ENCODE measurements around the gene CARM1. TPM values are rescaled to one million over a fixed set of nuclear protein-coding genes. Genes with fewer than 3 reads are reported as not detected.

The CARM1 gene
- total RNA-seq, 1 experiment from 2014 or later = 63.7 TPM

- Histone ChIP-seq H4K20me1 (ENCODE audit: insufficient read depth) (0 out of 2 replicates have a peak, but pooled peaks cover 8% of the 10 kb centered on the region), H3K27me3 (ENCODE audit: insufficient read depth, low read depth) (no peaks in the 10 kb centered on the region), H3K79me2 (ENCODE audit: low read depth) (peaks cover 20% of the 10 kb centered on the region), H3K9me2 (ENCODE audit: insufficient read depth) (no peaks in the 10 kb centered on the region), H3K4me2 (no peak overlapping the region), H3F3A (ENCODE audit: insufficient read depth, low read depth) (peaks cover 34% of the 10 kb centered on the region), H3K4me1 (replicated peaks; ENCODE audit: insufficient read depth) (peaks cover 8% of the 10 kb centered on the region; the same call in 1 of the 2 replicates), H3K27ac (no peak overlapping the region), H2AFZ (no peak overlapping the region), H3K4me3 (no peak overlapping the region), H3K9me3 (ENCODE audit: insufficient read depth, low read depth) (no peaks in the 10 kb centered on the region), H3K36me3 (ENCODE audit: low read depth) (peaks cover 4% of the 10 kb centered on the region; the same call in 1 of the 2 replicates)
- no peak for TF ChIP-seq CTCF (conservative IDR thresholded peaks at IDR 0.05)
- no peak for TF ChIP-seq EZH2 (IDR thresholded peaks at IDR 0.05; ENCODE audit: low read depth)
- no TSS peak for BruUV-seq (replicated peaks)
- intact Hi-C loops (cut with micrococcal nuclease; ENCODE audit: unreplicated experiment) = no loop called here
- ChIA-PET CTCF (no interaction called here), POLR2A (ENCODE audit: unreplicated experiment) (no interaction called here)
- peak in 1 of 2 experiments; percentile 25 for DNase-seq
Measured at GRCh38 chr19:10923260-10924112, 52.1 kb downstream of the CARM1 start.

GRCh38 chr19:10924597-10924996 is 53.2 kb downstream of the CARM1 start:
- Histone ChIP-seq H3K4me2 (no peak overlapping the region), H3K27ac (no peak overlapping the region), H3F3A (ENCODE audit: insufficient read depth, low read depth) (peaks cover 23% of the 10 kb centered on the region), H3K9me3 (ENCODE audit: insufficient read depth, low read depth) (no peaks in the 10 kb centered on the region), H3K4me3 (no peak overlapping the region), H3K4me1 (replicated peaks; ENCODE audit: insufficient read depth) (peaks cover 10% of the 10 kb centered on the region), H4K20me1 (ENCODE audit: insufficient read depth) (peaks cover 13% of the 10 kb centered on the region; the same call in 1 of the 2 replicates), H3K36me3 (ENCODE audit: low read depth) (peaks cover 4% of the 10 kb centered on the region; the same call in 1 of the 2 replicates), H3K79me2 (ENCODE audit: low read depth) (peaks cover 28% of the 10 kb centered on the region), H2AFZ (no peak overlapping the region), H3K27me3 (ENCODE audit: insufficient read depth, low read depth) (no peaks in the 10 kb centered on the region), H3K9me2 (ENCODE audit: insufficient read depth) (no peaks in the 10 kb centered on the region)
- TF ChIP-seq EZH2 (IDR thresholded peaks at IDR 0.05; ENCODE audit: low read depth) (no peak), CTCF (conservative IDR thresholded peaks at IDR 0.05) (no peak)
- ChIA-PET POLR2A (ENCODE audit: unreplicated experiment) (no interaction called here), CTCF (no interaction called here)
- DNase-seq = peak in 1 of 2 experiments; percentile 10
- intact Hi-C loops (cut with micrococcal nuclease; ENCODE audit: unreplicated experiment) = no loop called here
- BruUV-seq (replicated peaks) = no TSS peak

- peak overlapping the region; percentile 86 for H2AFZ ChIP-seq
- peaks cover 5% of the 10 kb centered on the region; the same call in 1 of the 2 replicates for H3F3A ChIP-seq (ENCODE audit: insufficient read depth, low read depth)
- H3K4me3 ChIP-seq = peak overlapping the region; percentile 84
- H3K79me2 ChIP-seq (ENCODE audit: low read depth) = peaks cover 57% of the 10 kb centered on the region
- intact Hi-C loops (cut with micrococcal nuclease; ENCODE audit: unreplicated experiment) = loop anchor here (1.0 kb wide), 2 partner anchors 29 to 57 kb away; partner anchors contain the start of gene CARM1
- no peak overlapping the region for H3K27ac ChIP-seq
- POLR2A ChIA-PET (ENCODE audit: unreplicated experiment) = interaction anchor here (0.7 kb wide), 1 partner anchor 439 kb away, joined by 4 read pairs; no protein-coding TSS in a partner anchor
- peaks cover 15% of the 10 kb centered on the region for H3K4me1 ChIP-seq (replicated peaks; ENCODE audit: insufficient read depth)
- DNase-seq = no peak
- no peaks in the 10 kb centered on the region for H3K9me3 ChIP-seq (ENCODE audit: insufficient read depth, low read depth)
- peaks cover 10% of the 10 kb centered on the region; the same call in 1 of the 2 replicates for H3K36me3 ChIP-seq (ENCODE audit: low read depth)
- no peaks in the 10 kb centered on the region for H3K27me3 ChIP-seq (ENCODE audit: insufficient read depth, low read depth)
- no peaks in the 10 kb centered on the region for H3K9me2 ChIP-seq (ENCODE audit: insufficient read depth)
- BruUV-seq (replicated peaks) = TSS peak; percentile 52
- TF ChIP-seq CTCF (conservative IDR thresholded peaks at IDR 0.05) (no peak), EZH2 (IDR thresholded peaks at IDR 0.05; ENCODE audit: low read depth) (no peak)
- peaks cover 34% of the 10 kb centered on the region; the same call in 1 of the 2 replicates for H4K20me1 ChIP-seq (ENCODE audit: insufficient read depth)
- peak overlapping the region; percentile 90 for H3K4me2 ChIP-seq
- CTCF ChIA-PET = interaction anchor here (0.7 kb wide), 1 partner anchor 366 kb away, joined by 3 read pairs; no protein-coding TSS in a partner anchor
Measured at GRCh38 chr19:10927730-10928562, 56.6 kb downstream of the CARM1 start.
